ENCODE measurements around the gene DONSON. TPM values are rescaled to one million over a fixed set of nuclear protein-coding genes. Genes with fewer than 3 reads are reported as not detected.
A peak's percentile ranks its signal among the peaks of the same experiment; 100 is the strongest.

The DONSON gene
- total and polyA plus RNA-seq, 9 of the 15 experiments (the other 6 are each of a cell fraction or from before 2014, with no cell fraction given): 26.7 to 124 (median 62.6) TPM

DNA sequence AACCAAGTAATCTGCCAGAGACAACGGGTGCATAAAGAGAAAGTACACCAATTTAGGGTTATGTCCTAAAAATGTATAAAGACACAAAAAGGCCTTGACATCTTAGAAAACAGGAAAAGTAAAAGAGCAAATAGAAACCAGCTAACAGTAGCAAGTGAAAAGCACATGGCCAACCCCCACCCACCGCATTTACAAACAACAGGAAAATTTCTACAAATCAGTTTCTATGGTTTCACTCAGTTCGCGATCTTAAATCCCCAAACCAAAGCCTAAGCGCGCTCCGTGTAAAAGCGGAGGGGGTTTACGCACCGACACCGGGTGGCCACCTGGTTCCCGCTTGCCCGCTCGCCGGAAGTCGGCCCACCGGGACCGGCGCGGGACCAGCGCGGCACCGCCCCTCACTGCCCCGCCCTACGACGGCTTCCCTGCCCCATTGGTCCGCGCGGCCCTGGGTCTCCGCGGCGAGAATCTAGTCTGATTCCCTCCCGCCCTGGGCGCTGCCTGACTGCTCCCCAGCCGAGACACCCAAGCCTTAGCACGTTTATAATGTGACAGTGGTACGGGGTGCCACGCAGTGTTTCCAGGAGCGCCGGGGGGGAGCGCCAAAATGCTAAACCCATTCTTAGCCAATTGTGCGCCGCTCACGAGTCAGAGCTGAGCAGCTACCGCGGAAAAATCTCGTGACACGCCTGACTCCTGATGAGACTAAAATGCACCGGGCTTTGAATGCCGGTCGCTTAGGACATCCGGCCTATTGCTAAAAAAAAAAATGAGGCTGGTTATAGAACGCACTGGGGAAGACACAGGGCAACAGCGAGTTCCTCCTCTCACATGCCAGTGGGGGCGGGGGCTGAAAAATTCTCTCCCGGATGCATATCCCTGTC, 46.5 kb downstream of the DONSON start, which contains the start of gene GART (continued):
- TF ChIP-seq CHD7 (IDR thresholded peaks at IDR 0.05; ENCODE audit: low read depth, low read length): no peak
- TF ChIP-seq PTTG1 (tag; IDR thresholded peaks at IDR 0.05; ENCODE audit: low read depth): no peak
- TF ChIP-seq SNAPC5 (CRISPR knock-in tag; IDR thresholded peaks at IDR 0.05): no peak
- no peak for TF ChIP-seq ZNF408 (CRISPR knock-in tag; IDR thresholded peaks at IDR 0.05; ENCODE audit: low read depth)
- peak; percentile 91 for TF ChIP-seq TFAP4 (CRISPR knock-in tag; IDR thresholded peaks at IDR 0.05; ENCODE audit: borderline replicate concordance)
- TF ChIP-seq TRIM24 (IDR thresholded peaks at IDR 0.05): peak; percentile 4 to 10; a peak in 2 of 4 replicates
- TF ChIP-seq, protein P1, sequence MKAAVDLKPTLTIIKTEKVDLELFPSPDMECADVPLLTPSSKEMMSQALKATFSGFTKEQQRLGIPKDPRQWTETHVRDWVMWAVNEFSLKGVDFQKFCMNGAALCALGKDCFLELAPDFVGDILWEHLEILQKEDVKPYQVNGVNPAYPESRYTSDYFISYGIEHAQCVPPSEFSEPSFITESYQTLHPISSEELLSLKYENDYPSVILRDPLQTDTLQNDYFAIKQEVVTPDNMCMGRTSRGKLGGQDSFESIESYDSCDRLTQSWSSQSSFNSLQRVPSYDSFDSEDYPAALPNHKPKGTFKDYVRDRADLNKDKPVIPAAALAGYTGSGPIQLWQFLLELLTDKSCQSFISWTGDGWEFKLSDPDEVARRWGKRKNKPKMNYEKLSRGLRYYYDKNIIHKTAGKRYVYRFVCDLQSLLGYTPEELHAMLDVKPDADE (conservative IDR thresholded peaks at IDR 0.05; ENCODE audit: control insufficient read depth, low read depth, low read length): peak; percentile 93
- TF ChIP-seq ZNF551 (CRISPR knock-in tag; IDR thresholded peaks at IDR 0.05): no peak
- peak; percentile 94 for TF ChIP-seq RBFOX2 (IDR thresholded peaks at IDR 0.05; ENCODE audit: low read depth, low read length)
- TF ChIP-seq GTF2F1 (IDR thresholded peaks at IDR 0.05; ENCODE audit: low read depth, low read length): no peak
- TF ChIP-seq POLR2A (conservative IDR thresholded peaks at IDR 0.05): peak; percentile 97
